HepG2 (cell line): ENCODE measurements around the gene RHBG. TPM values are rescaled to one million over a fixed set of nuclear protein-coding genes. Genes with fewer than 3 reads are reported as not detected.

Experiments used
- ATAC-seq: fragments of 200-7000 bp; cut with Tn5 transposase; 3 replicates; pipeline ENCODE4 v1.9.1; 2020; ENCODE audit warnings: mild to moderate bottlenecking, moderate library complexity
- BruUV-seq: library from RNA; stranded (reverse); fragments of 400-500 nt; replicated peaks from 2 replicates; lab custom pipeline; 2021; lab: Mats Ljungman, UMichigan
- CTCF ChIA-PET: fragments of 300-600 bp; formaldehyde crosslinking; extraction: SDS; loops from one replicate; lab custom pipeline; 2021; ENCODE audit warnings: low total read pairs, inconsistent platforms, low intra/inter-chr PET ratio; lab: Yijun Ruan, JAX
- POLR2A ChIA-PET: fragments of 350-600 bp; sonication (Branson Sonifier 250); formaldehyde crosslinking; loops from one replicate; lab custom pipeline; 2020; ENCODE audit warnings: antibody characterized with exemption, inconsistent platforms; lab: Yijun Ruan, JAX
- DNase-seq: peaks from one replicate; pipeline ENCODE4 v3.0.0-alpha.2; 2015; ENCODE audit warnings: low spot score
- FAIRE-seq: peaks from 3 replicates; lab custom pipeline; 2011; peaks lifted over from hg19 to GRCh38; lab: Jason Lieb, UNC
- H2AFZ ChIP-seq: one replicate; pipeline ENCODE4 v1.6.1; 2011; ENCODE audit warnings: low read length, inconsistent platforms
- H3K27ac ChIP-seq: fragments of 300-600 bp; 3 replicates; pipeline ENCODE4 v1.8.0; 2011; ENCODE audit warnings: mixed run types, mild to moderate bottlenecking, mixed read lengths, low read length, inconsistent platforms; ENCODE audit not compliant: insufficient read depth; ENCODE audit errors: extremely low read length
- H3K27me3 ChIP-seq, 2 experiments: fragments of 200-600 bp in 1 of 2; 2 replicates in 1 of 2; 3 replicates in 1 of 2; pipeline versions ENCODE4 v1.6.0 to v1.8.0; 2011; ENCODE audit warnings: low read length in 2 of 2, mild to moderate bottlenecking in 2 of 2, moderate library complexity in 2 of 2, inconsistent platforms in 1 of 2; ENCODE audit not compliant: insufficient read depth in 2 of 2, control insufficient read depth in 1 of 2
- H3K36me3 ChIP-seq, 2 experiments: fragments of 200-600 bp in 1 of 2; replicated peaks in 1 of 2; 2 replicates in 1 of 2; 3 replicates in 1 of 2; pipeline versions ENCODE4 v1.5.1 to v1.8.0; 2011; ENCODE audit warnings: low read length in 2 of 2, inconsistent platforms in 1 of 2; ENCODE audit not compliant: insufficient read depth in 2 of 2, control insufficient read depth in 1 of 2
- H3K4me1 ChIP-seq: 2 replicates; pipeline ENCODE4 v1.5.1; 2012; ENCODE audit warnings: low read length, inconsistent platforms; ENCODE audit not compliant: insufficient read depth
- H3K4me2 ChIP-seq: 2 replicates; pipeline ENCODE4 v1.6.0; 2011; ENCODE audit warnings: low read depth, low read length, inconsistent platforms
- H3K4me3 ChIP-seq, 3 experiments: fragments of 200-600 bp in 1 of 3; sonication (generic), shearing (Covaris generic) in 1 of 3; replicated peaks in 1 of 3; 2 replicates each; pipeline ENCODE4 v1.5.1; 2011 to 2016; ENCODE audit warnings: low read length in 3 of 3, inconsistent platforms in 2 of 3, low read depth in 2 of 3, mild to moderate bottlenecking in 2 of 3, control low read depth in 1 of 3, mixed read lengths in 1 of 3; ENCODE audit not compliant: insufficient read depth in 1 of 3
- H3K79me2 ChIP-seq: one replicate; pipeline ENCODE4 v1.6.1; 2011; ENCODE audit warnings: low read length, inconsistent platforms; ENCODE audit not compliant: insufficient read depth
- H3K9ac ChIP-seq: 2 replicates; pipeline ENCODE4 v1.6.0; 2011; ENCODE audit warnings: mild to moderate bottlenecking, low read depth, low read length, inconsistent platforms; ENCODE audit not compliant: insufficient read depth
- H3K9me3 ChIP-seq: 2 replicates; pipeline ENCODE4 v1.5.1; 2012; ENCODE audit warnings: mild to moderate bottlenecking, low read length
- H4K20me1 ChIP-seq: 2 replicates; pipeline ENCODE4 v1.6.0; 2011; ENCODE audit warnings: inconsistent platforms, mild to moderate bottlenecking, low read length, moderate library complexity; ENCODE audit not compliant: insufficient read depth
- ARNT ChIP-seq: fragments of 450-650 bp; IDR thresholded peaks from 2 replicates; pipeline ENCODE4 v1.6.1; 2017
- ATF7 ChIP-seq, 2 experiments: fragments of 450-650 bp in 1 of 2; sonication (generic) in 1 of 2; formaldehyde crosslinking in 1 of 2; IDR thresholded peaks; 2 replicates each; pipeline versions ENCODE4 v1.4.0 to v1.6.1; 2016 to 2020; ENCODE audit warnings: antibody characterized with exemption in 1 of 2, mild to moderate bottlenecking in 1 of 2, missing genetic modification reagents in 1 of 2
- GTF2F1 ChIP-seq: fragments of 150-350 bp; IDR thresholded peaks from 2 replicates; pipeline ENCODE4 v1.6.1; 2014; ENCODE audit warnings: low read length
- GTF3A ChIP-seq: sonication (generic); formaldehyde crosslinking; conservative IDR thresholded peaks from 2 replicates; pipeline ENCODE4 v1.4.0; 2020; ENCODE audit warnings: mild to moderate bottlenecking, missing genetic modification reagents
- JARID2 ChIP-seq: sonication (generic); formaldehyde crosslinking; IDR thresholded peaks from 2 replicates; pipeline ENCODE4 v1.8.1; 2023; ENCODE audit warnings: missing genetic modification reagents, inconsistent platforms; ENCODE audit not compliant: insufficient replicate concordance
- JUND ChIP-seq: sonication (generic); formaldehyde crosslinking; IDR thresholded peaks from 2 replicates; pipeline ENCODE4 v1.8.0; 2022; ENCODE audit warnings: mild to moderate bottlenecking, missing genetic modification reagents
- KDM5A ChIP-seq: fragments of 200-600 bp; sonication (generic); IDR thresholded peaks from 2 replicates; pipeline ENCODE4 v1.7.0; 2018; ENCODE audit warnings: antibody characterized with exemption, mild to moderate bottlenecking, low read length, borderline replicate concordance
- NCOA5 ChIP-seq: sonication (generic); formaldehyde crosslinking; IDR thresholded peaks from 2 replicates; pipeline ENCODE4 v1.4.0; 2020; ENCODE audit warnings: missing genetic modification reagents
- PCBP1 ChIP-seq: fragments of 200-400 bp; formaldehyde crosslinking; IDR thresholded peaks from 2 replicates; pipeline ENCODE4 v1.6.1; 2017; ENCODE audit warnings: mild to moderate bottlenecking, low read depth, low read length, borderline replicate concordance
- SCMH1 ChIP-seq: sonication (generic); formaldehyde crosslinking; IDR thresholded peaks from 2 replicates; pipeline ENCODE4 v1.9.0; 2021; ENCODE audit warnings: missing genetic modification reagents, mild to moderate bottlenecking, borderline replicate concordance
- SIN3A ChIP-seq: IDR thresholded peaks from 2 replicates; pipeline ENCODE4 v1.6.1; 2011; ENCODE audit warnings: low read depth, mild to moderate bottlenecking, control low read depth, low read length, borderline replicate concordance
- STAT5B ChIP-seq: sonication (generic); formaldehyde crosslinking; IDR thresholded peaks from 2 replicates; pipeline ENCODE4 v1.4.0; 2020; ENCODE audit warnings: missing genetic modification reagents
- TP53 ChIP-seq: sonication (generic); formaldehyde crosslinking; conservative IDR thresholded peaks from 2 replicates; pipeline ENCODE4 v1.4.0; 2020; ENCODE audit warnings: missing genetic modification reagents
- U2AF1 ChIP-seq: fragments of 200-400 bp; formaldehyde crosslinking; optimal IDR thresholded peaks from 2 replicates; pipeline ENCODE3; 2017; ENCODE audit warnings: mild to moderate bottlenecking, low read depth, low read length
- ZNF543 ChIP-seq: sonication (generic); formaldehyde crosslinking; IDR thresholded peaks from 2 replicates; pipeline ENCODE4 v1.4.0; 2020; ENCODE audit warnings: mild to moderate bottlenecking, missing genetic modification reagents
- ZNF549 ChIP-seq: sonication (generic); formaldehyde crosslinking; IDR thresholded peaks from 2 replicates; pipeline ENCODE4 v1.5.0; 2020; ENCODE audit warnings: missing genetic modification reagents
- ZNF713 ChIP-seq: sonication (generic); formaldehyde crosslinking; IDR thresholded peaks from 2 replicates; pipeline ENCODE4 v1.4.0; 2020; ENCODE audit warnings: mild to moderate bottlenecking, missing genetic modification reagents
- ZNF720 ChIP-seq: sonication (generic); formaldehyde crosslinking; IDR thresholded peaks from 2 replicates; pipeline ENCODE4 v1.4.0; 2020; ENCODE audit warnings: missing genetic modification reagents
- WGBS: methylation state at CpG from one replicate; pipeline ENCODE4 v1.1.6; 2017; ENCODE audit warnings: low lambda C conversion rate; 5-methylcytosine and 5-hydroxymethylcytosine counted together
- in situ Hi-C: cut with HindIII; loops from 2 replicates; pipeline ENCODE4 v1.10.0; 2017; ENCODE audit warnings: low pct_unique_long_range_greater_than_20kb; ENCODE audit not compliant: extremely low pct_ligation_motif_present
- intact Hi-C: fragments of 100-400 bp; cut with micrococcal nuclease; formaldehyde crosslinking; loops from one replicate; pipeline ENCODE4 v1.10.0; 2022; ENCODE audit not compliant: unreplicated experiment
- polyA plus RNA-seq, 8 experiments: library from polyadenylated mRNA; depleted of rRNA in 3 of 8; stranded (reverse) in 7 of 8; unstranded in 1 of 8; fragments of >200 nt; fragmentation: Illumina TruSeq in 4 of 8; extraction: Trizol in 4 of 8; gene quantifications; 2 replicates each; pipeline versions ENCODE4 v1.2.1 to v1.2.3, GENCODE V29; 2011 to 2016; ENCODE audit warnings: low read depth in 4 of 8, missing spikeins in 1 of 8, mixed read lengths in 1 of 8; ENCODE audit not compliant: insufficient read depth in 1 of 8
- total RNA-seq, 5 experiments: library from RNA; depleted of rRNA; stranded (reverse); fragments of >200 nt; fragmentation: Illumina TruSeq; extraction: Trizol; gene quantifications; 2 replicates each; pipeline ENCODE4 v1.2.3, GENCODE V29; 2016; ENCODE audit warnings: low read depth in 1 of 5
- TF ChIP-seq, protein P1 (sequence below): IDR thresholded peaks from 2 replicates; pipeline ENCODE4 v1.6.1; 2012; ENCODE audit warnings: low read depth, low read length, improper control_type of control experiment
- TF ChIP-seq, protein P2 (sequence below): IDR thresholded peaks from 2 replicates; pipeline ENCODE4 v1.6.1; 2016; ENCODE audit warnings: missing compliant biosample characterization, missing genetic modification reagents, borderline replicate concordance
- TF ChIP-seq, protein P3 (sequence below): sonication (generic); formaldehyde crosslinking; IDR thresholded peaks from 2 replicates; pipeline ENCODE4 v1.4.0; 2020; ENCODE audit warnings: missing genetic modification reagents, borderline replicate concordance

Gene RHBG
- total and polyA plus RNA-seq, 2 of the 13 experiments (the other 11 are each of a cell fraction or from before 2014, with no cell fraction given) = 61.8 to 73.5 TPM

DNA sequence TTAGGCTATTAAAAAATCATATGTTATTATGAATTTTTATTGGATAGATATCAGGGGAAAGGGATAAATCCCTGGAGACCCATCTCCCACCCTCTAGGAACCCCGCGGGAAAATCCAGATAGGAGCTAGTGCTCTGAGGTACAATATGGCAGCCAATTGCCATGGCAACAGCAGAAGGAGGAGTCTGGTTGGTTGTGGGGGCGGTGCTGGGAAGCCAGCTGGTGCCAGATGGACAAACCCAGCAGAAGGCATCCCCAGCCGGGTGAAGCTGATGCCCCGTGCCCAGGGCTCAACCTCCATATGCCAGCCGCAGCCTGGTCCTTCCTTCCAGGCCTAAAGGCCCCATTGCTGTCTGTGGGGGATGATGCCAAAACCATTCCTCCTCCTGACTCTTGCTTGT, 38.3 kb downstream of the RHBG start (continued):
- TF ChIP-seq, protein P1, sequence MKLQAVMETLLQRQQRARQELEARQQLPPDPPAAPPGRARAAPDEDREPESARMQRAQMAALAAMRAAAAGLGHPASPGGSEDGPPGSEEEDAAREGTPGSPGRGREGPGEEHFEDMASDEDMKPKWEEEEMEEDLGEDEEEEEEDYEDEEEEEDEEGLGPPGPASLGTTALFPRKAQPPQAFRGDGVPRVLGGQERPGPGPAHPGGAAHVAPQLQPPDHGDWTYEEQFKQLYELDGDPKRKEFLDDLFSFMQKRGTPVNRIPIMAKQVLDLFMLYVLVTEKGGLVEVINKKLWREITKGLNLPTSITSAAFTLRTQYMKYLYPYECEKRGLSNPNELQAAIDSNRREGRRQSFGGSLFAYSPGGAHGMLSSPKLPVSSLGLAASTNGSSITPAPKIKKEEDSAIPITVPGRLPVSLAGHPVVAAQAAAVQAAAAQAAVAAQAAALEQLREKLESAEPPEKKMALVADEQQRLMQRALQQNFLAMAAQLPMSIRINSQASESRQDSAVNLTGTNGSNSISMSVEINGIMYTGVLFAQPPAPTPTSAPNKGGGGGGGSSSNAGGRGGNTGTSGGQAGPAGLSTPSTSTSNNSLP = no peak
- TF ChIP-seq JUND = no peak
- TF ChIP-seq U2AF1 = no peak
- TF ChIP-seq ZNF549 = no peak
- TF ChIP-seq KDM5A = no peak
- TF ChIP-seq ARNT = no peak
- TF ChIP-seq TP53 (CRISPR knock-in tag) = no peak
- no peak for TF ChIP-seq STAT5B (CRISPR knock-in tag)
- no peak for TF ChIP-seq NCOA5 (CRISPR knock-in tag)
- TF ChIP-seq JARID2 (CRISPR knock-in tag) = no peak
- TF ChIP-seq, protein P2, sequence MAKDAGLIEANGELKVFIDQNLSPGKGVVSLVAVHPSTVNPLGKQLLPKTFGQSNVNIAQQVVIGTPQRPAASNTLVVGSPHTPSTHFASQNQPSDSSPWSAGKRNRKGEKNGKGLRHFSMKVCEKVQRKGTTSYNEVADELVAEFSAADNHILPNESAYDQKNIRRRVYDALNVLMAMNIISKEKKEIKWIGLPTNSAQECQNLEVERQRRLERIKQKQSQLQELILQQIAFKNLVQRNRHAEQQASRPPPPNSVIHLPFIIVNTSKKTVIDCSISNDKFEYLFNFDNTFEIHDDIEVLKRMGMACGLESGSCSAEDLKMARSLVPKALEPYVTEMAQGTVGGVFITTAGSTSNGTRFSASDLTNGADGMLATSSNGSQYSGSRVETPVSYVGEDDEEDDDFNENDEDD = no peak
- no peak for TF ChIP-seq GTF3A (CRISPR knock-in tag)
- no peak for TF ChIP-seq SCMH1

DNA sequence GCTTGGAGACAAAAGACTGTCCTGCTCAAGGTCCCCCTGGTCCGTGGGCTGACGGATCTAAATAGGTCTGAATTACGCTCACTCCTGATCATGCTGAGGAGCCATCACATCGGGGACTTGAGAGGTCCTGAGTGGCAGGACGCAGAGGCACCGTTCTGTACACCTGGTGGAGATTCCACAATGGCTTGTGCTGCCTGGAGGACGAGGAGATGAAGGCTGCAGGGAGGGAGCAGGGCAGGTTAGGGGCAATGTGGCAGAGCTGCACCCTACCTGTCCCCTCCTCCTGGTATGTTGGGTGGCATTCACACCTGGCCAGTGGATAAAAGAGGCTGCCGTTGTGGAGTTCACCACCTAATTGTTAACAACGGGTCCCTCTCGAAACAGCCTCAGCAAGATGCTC, 38.7 kb downstream of the RHBG start:
- Histone ChIP-seq H2AFZ (no peak overlapping the region), H3K4me3 (no peak overlapping the region), H3K9me3 (no peaks in the 10 kb centered on the region), H3K27me3 (peaks cover 14 to 76% of the 10 kb centered on the region in 2 experiments; a peak in 4 of 5 replicates), H3K4me1 (no peaks in the 10 kb centered on the region), H3K36me3 (no peaks in the 10 kb centered on the region), H3K27ac (no peak overlapping the region), H3K79me2 (no peaks in the 10 kb centered on the region), H3K9ac (no peak overlapping the region), H4K20me1 (no peaks in the 10 kb centered on the region), H3K4me2 (no peak overlapping the region)
- POLR2A ChIA-PET = no interaction called here
- in situ Hi-C loops = no loop called here
- no peak for FAIRE-seq
- BruUV-seq = no TSS peak
- no peak for DNase-seq
- CTCF ChIA-PET = no interaction called here
- intact Hi-C loops = no loop called here
- ATAC-seq = no peak
- 38% methylated on average over 3 of the region's 10 CpGs for WGBS
- TF ChIP-seq ZNF720 (CRISPR knock-in tag) (no peak), SIN3A (no peak), ATF7 (IDR thresholded peaks at IDR 0.05) (no peak), ATF7 (CRISPR knock-in tag; IDR thresholded peaks at IDR 0.05) (no peak), ZNF713 (CRISPR knock-in tag) (no peak), PCBP1 (no peak), ZNF543 (CRISPR knock-in tag) (no peak), GTF2F1 (no peak)
- TF ChIP-seq, protein P3, sequence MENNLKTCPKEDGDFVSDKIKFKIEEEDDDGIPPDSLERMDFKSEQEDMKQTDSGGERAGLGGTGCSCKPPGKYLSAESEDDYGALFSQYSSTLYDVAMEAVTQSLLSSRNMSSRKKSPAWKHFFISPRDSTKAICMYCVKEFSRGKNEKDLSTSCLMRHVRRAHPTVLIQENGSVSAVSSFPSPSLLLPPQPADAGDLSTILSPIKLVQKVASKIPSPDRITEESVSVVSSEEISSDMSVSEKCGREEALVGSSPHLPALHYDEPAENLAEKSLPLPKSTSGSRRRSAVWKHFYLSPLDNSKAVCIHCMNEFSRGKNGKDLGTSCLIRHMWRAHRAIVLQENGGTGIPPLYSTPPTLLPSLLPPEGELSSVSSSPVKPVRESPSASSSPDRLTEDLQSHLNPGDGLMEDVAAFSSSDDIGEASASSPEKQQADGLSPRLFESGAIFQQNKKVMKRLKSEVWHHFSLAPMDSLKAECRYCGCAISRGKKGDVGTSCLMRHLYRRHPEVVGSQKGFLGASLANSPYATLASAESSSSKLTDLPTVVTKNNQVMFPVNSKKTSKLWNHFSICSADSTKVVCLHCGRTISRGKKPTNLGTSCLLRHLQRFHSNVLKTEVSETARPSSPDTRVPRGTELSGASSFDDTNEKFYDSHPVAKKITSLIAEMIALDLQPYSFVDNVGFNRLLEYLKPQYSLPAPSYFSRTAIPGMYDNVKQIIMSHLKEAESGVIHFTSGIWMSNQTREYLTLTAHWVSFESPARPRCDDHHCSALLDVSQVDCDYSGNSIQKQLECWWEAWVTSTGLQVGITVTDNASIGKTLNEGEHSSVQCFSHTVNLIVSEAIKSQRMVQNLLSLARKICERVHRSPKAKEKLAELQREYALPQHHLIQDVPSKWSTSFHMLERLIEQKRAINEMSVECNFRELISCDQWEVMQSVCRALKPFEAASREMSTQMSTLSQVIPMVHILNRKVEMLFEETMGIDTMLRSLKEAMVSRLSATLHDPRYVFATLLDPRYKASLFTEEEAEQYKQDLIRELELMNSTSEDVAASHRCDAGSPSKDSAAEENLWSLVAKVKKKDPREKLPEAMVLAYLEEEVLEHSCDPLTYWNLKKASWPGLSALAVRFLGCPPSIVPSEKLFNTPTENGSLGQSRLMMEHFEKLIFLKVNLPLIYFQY (CRISPR knock-in tag) = no peak
